ENCODE measurements around the gene MOB2.

GRCh38 chr11:1478011-1478410 lies 8.6 kb downstream of the MOB2 start:
- TF ChIP-seq, protein P1, sequence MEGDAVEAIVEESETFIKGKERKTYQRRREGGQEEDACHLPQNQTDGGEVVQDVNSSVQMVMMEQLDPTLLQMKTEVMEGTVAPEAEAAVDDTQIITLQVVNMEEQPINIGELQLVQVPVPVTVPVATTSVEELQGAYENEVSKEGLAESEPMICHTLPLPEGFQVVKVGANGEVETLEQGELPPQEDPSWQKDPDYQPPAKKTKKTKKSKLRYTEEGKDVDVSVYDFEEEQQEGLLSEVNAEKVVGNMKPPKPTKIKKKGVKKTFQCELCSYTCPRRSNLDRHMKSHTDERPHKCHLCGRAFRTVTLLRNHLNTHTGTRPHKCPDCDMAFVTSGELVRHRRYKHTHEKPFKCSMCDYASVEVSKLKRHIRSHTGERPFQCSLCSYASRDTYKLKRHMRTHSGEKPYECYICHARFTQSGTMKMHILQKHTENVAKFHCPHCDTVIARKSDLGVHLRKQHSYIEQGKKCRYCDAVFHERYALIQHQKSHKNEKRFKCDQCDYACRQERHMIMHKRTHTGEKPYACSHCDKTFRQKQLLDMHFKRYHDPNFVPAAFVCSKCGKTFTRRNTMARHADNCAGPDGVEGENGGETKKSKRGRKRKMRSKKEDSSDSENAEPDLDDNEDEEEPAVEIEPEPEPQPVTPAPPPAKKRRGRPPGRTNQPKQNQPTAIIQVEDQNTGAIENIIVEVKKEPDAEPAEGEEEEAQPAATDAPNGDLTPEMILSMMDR (IDR thresholded peaks at IDR 0.05; ENCODE audit: insufficient read depth, low read length, poor library complexity, severe bottlenecking): no peak
- no peak for TF ChIP-seq EZH2phosphoT487 (conservative IDR thresholded peaks at IDR 0.05; ENCODE audit: low read length)
